ENCODE data around the gene CDC42BPB.

The CDC42BPB gene

DNA sequence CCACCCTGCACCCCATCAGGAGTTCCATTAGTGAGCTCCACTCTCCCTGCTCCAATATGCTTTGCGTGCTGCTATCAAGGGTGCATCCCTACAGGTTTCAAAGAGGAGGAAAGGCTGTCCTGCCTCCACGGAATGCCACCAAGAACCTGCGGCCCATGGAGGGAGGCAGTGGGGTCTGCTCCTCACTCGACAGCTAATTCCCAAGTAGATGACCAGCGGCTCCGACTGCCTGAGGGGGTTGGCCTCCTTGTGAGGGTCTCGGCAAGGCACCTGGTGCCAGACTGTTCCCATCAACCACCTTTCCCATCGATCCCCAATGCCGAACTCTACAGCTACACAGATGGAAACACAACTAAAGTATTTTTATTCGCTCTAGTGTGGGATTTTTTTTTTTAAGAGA lies 98.9 kb downstream of the CDC42BPB start:
- Histone ChIP-seq H3K9ac (ENCODE audit: low read length) (no peak overlapping the region), H3K9me3 (ENCODE audit: insufficient read depth, low read length) (no peaks in the 10 kb centered on the region), H3F3A (ENCODE audit: insufficient read depth) (no peaks in the 10 kb centered on the region), H2AFZ (ENCODE audit: low read depth, low read length, severe bottlenecking) (no peak overlapping the region), H4K20me1 (ENCODE audit: low read depth, low read length) (no peaks in the 10 kb centered on the region), H3K4me2 (ENCODE audit: low read depth, low read length, poor library complexity, severe bottlenecking) (no peak overlapping the region), H3K79me2 (ENCODE audit: insufficient read depth, low read length) (no peaks in the 10 kb centered on the region), H3K36me3 (ENCODE audit: low read length) (no peaks in the 10 kb centered on the region), H3K4me3 (ENCODE audit: insufficient read depth, low read length, poor library complexity, severe bottlenecking) (no peak overlapping the region), H3K27ac (ENCODE audit: low read depth, low read length) (no peak overlapping the region), H3K9me2 (replicated peaks; ENCODE audit: insufficient read depth, low read length) (no peaks in the 10 kb centered on the region), H3K27me3 (ENCODE audit: low read length) (no peaks in the 10 kb centered on the region)
- TF ChIP-seq, protein P1, sequence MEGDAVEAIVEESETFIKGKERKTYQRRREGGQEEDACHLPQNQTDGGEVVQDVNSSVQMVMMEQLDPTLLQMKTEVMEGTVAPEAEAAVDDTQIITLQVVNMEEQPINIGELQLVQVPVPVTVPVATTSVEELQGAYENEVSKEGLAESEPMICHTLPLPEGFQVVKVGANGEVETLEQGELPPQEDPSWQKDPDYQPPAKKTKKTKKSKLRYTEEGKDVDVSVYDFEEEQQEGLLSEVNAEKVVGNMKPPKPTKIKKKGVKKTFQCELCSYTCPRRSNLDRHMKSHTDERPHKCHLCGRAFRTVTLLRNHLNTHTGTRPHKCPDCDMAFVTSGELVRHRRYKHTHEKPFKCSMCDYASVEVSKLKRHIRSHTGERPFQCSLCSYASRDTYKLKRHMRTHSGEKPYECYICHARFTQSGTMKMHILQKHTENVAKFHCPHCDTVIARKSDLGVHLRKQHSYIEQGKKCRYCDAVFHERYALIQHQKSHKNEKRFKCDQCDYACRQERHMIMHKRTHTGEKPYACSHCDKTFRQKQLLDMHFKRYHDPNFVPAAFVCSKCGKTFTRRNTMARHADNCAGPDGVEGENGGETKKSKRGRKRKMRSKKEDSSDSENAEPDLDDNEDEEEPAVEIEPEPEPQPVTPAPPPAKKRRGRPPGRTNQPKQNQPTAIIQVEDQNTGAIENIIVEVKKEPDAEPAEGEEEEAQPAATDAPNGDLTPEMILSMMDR (IDR thresholded peaks at IDR 0.05; ENCODE audit: insufficient read depth, low read length, poor library complexity, severe bottlenecking) = no peak
- no peak for TF ChIP-seq EZH2phosphoT487 (conservative IDR thresholded peaks at IDR 0.05; ENCODE audit: low read length)

DNA sequence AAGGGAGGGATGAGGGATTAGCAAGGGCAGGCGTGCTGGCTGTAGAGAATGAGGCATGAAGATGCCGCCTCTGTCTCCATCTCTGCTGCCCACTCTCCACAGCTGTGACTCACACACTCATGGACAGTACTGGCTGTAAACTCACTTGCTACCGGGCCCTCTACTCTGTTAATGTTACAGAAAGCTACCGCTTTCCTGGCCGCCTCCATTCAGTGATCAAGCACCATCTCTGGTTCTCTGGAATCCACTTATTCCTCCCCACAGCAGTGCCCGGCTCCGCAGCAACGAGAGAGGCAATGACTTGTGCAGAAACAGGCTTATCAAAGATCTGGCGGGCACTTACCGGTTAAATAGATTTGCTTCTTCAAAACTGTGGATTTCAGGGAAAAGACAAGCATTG lies 100.1 kb downstream of the CDC42BPB start:
- Histone ChIP-seq H3K79me2 (ENCODE audit: insufficient read depth, low read length) (no peaks in the 10 kb centered on the region), H3K36me3 (ENCODE audit: low read length) (no peaks in the 10 kb centered on the region), H3F3A (ENCODE audit: insufficient read depth) (no peaks in the 10 kb centered on the region), H2AFZ (ENCODE audit: low read depth, low read length, severe bottlenecking) (no peak overlapping the region), H3K4me3 (ENCODE audit: insufficient read depth, low read length, poor library complexity, severe bottlenecking) (no peak overlapping the region), H3K9me2 (replicated peaks; ENCODE audit: insufficient read depth, low read length) (no peaks in the 10 kb centered on the region), H3K27me3 (ENCODE audit: low read length) (no peaks in the 10 kb centered on the region), H3K4me2 (ENCODE audit: low read depth, low read length, poor library complexity, severe bottlenecking) (no peak overlapping the region), H3K27ac (ENCODE audit: low read depth, low read length) (no peak overlapping the region), H3K9ac (ENCODE audit: low read length) (no peak overlapping the region), H4K20me1 (ENCODE audit: low read depth, low read length) (no peaks in the 10 kb centered on the region), H3K9me3 (ENCODE audit: insufficient read depth, low read length) (no peaks in the 10 kb centered on the region)
- TF ChIP-seq EZH2phosphoT487 (conservative IDR thresholded peaks at IDR 0.05; ENCODE audit: low read length) = no peak
- TF ChIP-seq, protein P1 (IDR thresholded peaks at IDR 0.05; ENCODE audit: insufficient read depth, low read length, poor library complexity, severe bottlenecking) = no peak

DNA sequence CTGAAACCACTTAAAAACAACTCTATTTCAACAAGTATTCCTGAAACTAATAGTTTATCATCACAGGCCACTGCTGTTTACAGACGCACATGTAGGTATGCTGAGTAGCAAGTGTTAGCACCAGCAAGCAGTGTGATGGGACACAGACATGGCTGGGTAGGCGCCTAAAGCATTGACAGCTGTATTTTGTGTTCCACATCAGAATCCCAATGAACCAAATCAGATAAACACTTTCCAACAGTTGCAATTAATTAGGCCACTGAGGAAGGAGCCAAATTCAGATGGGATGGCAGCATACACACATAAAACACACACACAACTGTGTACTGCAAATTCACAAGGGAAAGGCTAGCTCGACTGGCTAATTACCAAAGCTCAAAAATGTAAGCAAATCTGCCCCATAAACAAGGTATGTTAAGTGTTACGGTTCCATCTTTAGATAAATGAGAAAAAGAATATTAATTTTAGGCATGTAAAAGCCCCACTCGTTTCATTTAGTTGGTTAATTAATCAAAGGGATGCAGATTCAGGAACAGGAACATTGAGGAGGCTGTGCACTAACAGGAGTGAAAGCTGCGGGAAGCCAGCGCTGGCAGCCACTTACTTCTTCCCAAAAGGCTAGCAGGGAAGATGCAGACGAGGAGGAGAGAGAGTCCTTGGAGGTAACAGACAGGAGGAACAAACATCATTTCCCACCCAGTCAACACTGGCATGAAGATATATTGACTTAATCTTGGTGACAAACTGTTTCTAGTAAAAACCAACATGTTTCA lies 101.5 kb downstream of the CDC42BPB start:
- no peak overlapping the region for H3K27ac ChIP-seq (ENCODE audit: low read depth, low read length)
- H3K9me3 ChIP-seq (ENCODE audit: insufficient read depth, low read length) = no peaks in the 10 kb centered on the region
- no peak overlapping the region for H3K4me3 ChIP-seq (ENCODE audit: insufficient read depth, low read length, poor library complexity, severe bottlenecking)
- H4K20me1 ChIP-seq (ENCODE audit: low read depth, low read length) = no peaks in the 10 kb centered on the region
- H3K36me3 ChIP-seq (ENCODE audit: low read length) = no peaks in the 10 kb centered on the region
- no peak overlapping the region for H3K4me2 ChIP-seq (ENCODE audit: low read depth, low read length, poor library complexity, severe bottlenecking)
- no peaks in the 10 kb centered on the region for H3F3A ChIP-seq (ENCODE audit: insufficient read depth)
- no peaks in the 10 kb centered on the region for H3K79me2 ChIP-seq (ENCODE audit: insufficient read depth, low read length)
- H3K9me2 ChIP-seq (replicated peaks; ENCODE audit: insufficient read depth, low read length) = no peaks in the 10 kb centered on the region
- no peaks in the 10 kb centered on the region for H3K27me3 ChIP-seq (ENCODE audit: low read length)
- no peak overlapping the region for H3K9ac ChIP-seq (ENCODE audit: low read length)
- TF ChIP-seq, protein P1 (IDR thresholded peaks at IDR 0.05; ENCODE audit: insufficient read depth, low read length, poor library complexity, severe bottlenecking) = no peak
- H2AFZ ChIP-seq (ENCODE audit: low read depth, low read length, severe bottlenecking) = no peak overlapping the region

All from SU-DHL-6 (cell line).